PC-3 (cell line): Measurements from ENCODE around the gene PHRF1. TPM values are rescaled to one million over a fixed set of nuclear protein-coding genes. Genes with fewer than 3 reads are reported as not detected.

ENCODE experiments used
- ATAC-seq: fragments of 200-7000 bp; cut with Tn5 transposase; 2 replicates; pipeline ENCODE4 v1.9.1; 2020; ENCODE audit warnings: mild to moderate bottlenecking, moderate library complexity
- BruUV-seq: library from RNA; stranded (reverse); fragments of 400-500 nt; replicated peaks from 2 replicates; lab custom pipeline; 2021; lab: Mats Ljungman, UMichigan
- CTCF ChIA-PET: fragments of 300-600 bp; sonication (Branson Sonifier 250); formaldehyde crosslinking; loops from one replicate; lab custom pipeline; 2022; ENCODE audit warnings: antibody characterized with exemption; lab: Charles Lee
- POLR2A ChIA-PET: fragments of 300-600 bp; sonication (Branson Sonifier 250); formaldehyde crosslinking; loops from one replicate; lab custom pipeline; 2022; ENCODE audit warnings: antibody characterized with exemption; ENCODE audit not compliant: unreplicated experiment; lab: Charles Lee
- DNase-seq: peaks from one replicate; pipeline ENCODE4 v3.0.0-alpha.2; 2015
- H2AFZ ChIP-seq: fragments of 300-600 bp; sonication (generic); 2 replicates; pipeline ENCODE4 v1.6.0; 2016; ENCODE audit warnings: antibody characterized with exemption, low read length
- H3F3A ChIP-seq: fragments of 300-600 bp; sonication (generic); one replicate; pipeline ENCODE4 v1.6.0; 2017; ENCODE audit warnings: antibody characterized with exemption, low read length, control low read depth, mild to moderate bottlenecking; ENCODE audit not compliant: unreplicated experiment
- H3K27ac ChIP-seq: fragments of 300-600 bp; sonication (generic); 2 replicates; pipeline ENCODE4 v1.5.1; 2016; ENCODE audit warnings: mild to moderate bottlenecking, low read length
- H3K27me3 ChIP-seq: fragments of 300-600 bp; sonication (generic); 2 replicates; pipeline ENCODE4 v1.6.1; 2016; ENCODE audit warnings: low read length, mixed read lengths
- H3K36me3 ChIP-seq: fragments of 300-600 bp; sonication (generic); 2 replicates; pipeline ENCODE4 v1.6.1; 2016; ENCODE audit warnings: low read depth, mixed run types, low read length, mixed read lengths
- H3K4me1 ChIP-seq: fragments of 300-600 bp; sonication (generic); 2 replicates; pipeline ENCODE4 v1.5.1; 2016; ENCODE audit warnings: low read length; ENCODE audit not compliant: insufficient read depth
- H3K4me2 ChIP-seq: fragments of 300-600 bp; sonication (generic); 2 replicates; pipeline ENCODE4 v1.6.0; 2016; ENCODE audit warnings: low read length
- H3K4me3 ChIP-seq: fragments of 300-600 bp; sonication (generic); 2 replicates; pipeline ENCODE4 v1.5.1; 2016; ENCODE audit warnings: mild to moderate bottlenecking, low read length, mixed read lengths
- H3K79me2 ChIP-seq: fragments of 300-600 bp; sonication (generic); 2 replicates; pipeline ENCODE4 v1.6.1; 2017; ENCODE audit warnings: low read length, mixed read lengths
- H3K9ac ChIP-seq: fragments of 300-600 bp; sonication (generic); 2 replicates; pipeline ENCODE4 v1.6.0; 2016; ENCODE audit warnings: mild to moderate bottlenecking, low read length
- H3K9me2 ChIP-seq: fragments of 300-600 bp; sonication (generic); replicated peaks from 2 replicates; pipeline ENCODE4 v1.6.1; 2016; ENCODE audit warnings: mixed run types, low read length, mixed read lengths
- H3K9me3 ChIP-seq: fragments of 300-600 bp; sonication (generic); 2 replicates; pipeline ENCODE4 v1.6.1; 2016; ENCODE audit warnings: low read length, mixed read lengths
- H4K20me1 ChIP-seq: fragments of 300-600 bp; sonication (generic); 2 replicates; pipeline ENCODE4 v1.6.1; 2016; ENCODE audit warnings: low read length, mixed read lengths
- CTCF ChIP-seq: fragments of 300-600 bp; sonication (generic); conservative IDR thresholded peaks from 2 replicates; pipeline ENCODE4 v1.5.1; 2017; ENCODE audit warnings: antibody characterized with exemption, low read depth, mild to moderate bottlenecking, low read length
- EZH2 ChIP-seq: fragments of 300-600 bp; sonication (generic); IDR thresholded peaks from one replicate; pipeline ENCODE4 v1.6.1; 2017; ENCODE audit warnings: antibody characterized with exemption, mild to moderate bottlenecking, low read length; ENCODE audit not compliant: unreplicated experiment
- EZH2phosphoT487 ChIP-seq: fragments of 300-600 bp; sonication (generic); IDR thresholded peaks from 2 replicates; pipeline ENCODE4 v1.6.1; 2018; ENCODE audit warnings: mild to moderate bottlenecking, antibody characterized with exemption, low read length, borderline replicate concordance
- intact Hi-C: fragments of 100-400 bp; cut with micrococcal nuclease; formaldehyde crosslinking; loops from 2 replicates; pipeline ENCODE4 v1.9.0; 2023
- total RNA-seq: library from RNA; depleted of rRNA; stranded (reverse); fragments of >200 nt; gene quantifications from 2 replicates; pipeline ENCODE4 v1.2.3, GENCODE V29; 2014

PHRF1 gene
- total RNA-seq, 1 experiment from 2014 or later, result 41.4 TPM

DNA sequence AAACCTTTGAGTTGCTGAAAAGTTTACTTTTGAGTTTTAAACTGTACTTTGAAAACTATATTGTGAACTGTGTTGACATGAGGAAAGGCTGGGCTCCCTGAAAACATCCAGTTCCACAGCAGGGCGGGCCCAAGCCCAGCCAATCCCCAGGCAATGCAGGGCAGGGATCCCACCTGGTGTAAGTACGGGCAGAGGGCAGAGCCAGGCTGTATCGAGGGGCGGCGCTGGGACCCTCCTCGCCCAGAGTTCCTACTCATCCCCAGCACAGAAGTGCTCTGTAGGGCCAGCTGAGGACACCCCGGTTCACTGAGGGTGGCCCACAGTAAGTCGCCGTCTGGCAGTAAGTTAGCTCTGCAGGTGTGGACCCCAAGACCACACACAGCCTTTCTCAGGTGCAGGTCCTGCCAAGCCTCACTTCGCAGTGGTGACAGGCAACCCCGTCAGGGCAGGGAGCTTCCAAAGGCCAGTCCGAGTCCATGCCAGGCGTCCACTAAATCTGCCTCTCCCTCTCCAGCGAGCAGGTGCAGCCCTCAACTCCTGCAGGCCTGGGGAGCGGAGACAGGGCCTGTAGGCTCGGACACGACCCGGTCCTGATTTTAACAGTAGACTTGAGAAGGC lies 9.2 kb upstream of the PHRF1 start:
- Histone ChIP-seq H3K4me1 (peaks cover 26% of the 10 kb centered on the region), H3K36me3 (no peaks in the 10 kb centered on the region), H3K9ac (peak overlapping the region; percentile 65; the same call in 1 of the 2 replicates), H3K9me2 (no peaks in the 10 kb centered on the region), H3K4me2 (peak overlapping the region; percentile 88), H3K27ac (no peak overlapping the region), H3F3A (no peaks in the 10 kb centered on the region), H4K20me1 (0 out of 2 replicates have a peak, but pooled peaks cover 5% of the 10 kb centered on the region), H2AFZ (no peak overlapping the region), H3K27me3 (no peaks in the 10 kb centered on the region), H3K9me3 (no peaks in the 10 kb centered on the region), H3K79me2 (peaks cover 41% of the 10 kb centered on the region), H3K4me3 (peak overlapping the region; percentile 80)
- ChIA-PET CTCF (no interaction called here), POLR2A (interaction anchor here (0.5 kb wide), 1 partner anchor 271 kb away, joined by 4 read pairs; no protein-coding TSS in a partner anchor)
- DNase-seq (no peak), ATAC-seq (no peak)
- intact Hi-C loops, result loop anchor here (10.0 kb wide), 1 partner anchor 48 kb away; the partner anchor contains the start of gene IRF7
- no TSS peak for BruUV-seq
- TF ChIP-seq EZH2 (no peak), EZH2phosphoT487 (no peak), CTCF (no peak)

DNA sequence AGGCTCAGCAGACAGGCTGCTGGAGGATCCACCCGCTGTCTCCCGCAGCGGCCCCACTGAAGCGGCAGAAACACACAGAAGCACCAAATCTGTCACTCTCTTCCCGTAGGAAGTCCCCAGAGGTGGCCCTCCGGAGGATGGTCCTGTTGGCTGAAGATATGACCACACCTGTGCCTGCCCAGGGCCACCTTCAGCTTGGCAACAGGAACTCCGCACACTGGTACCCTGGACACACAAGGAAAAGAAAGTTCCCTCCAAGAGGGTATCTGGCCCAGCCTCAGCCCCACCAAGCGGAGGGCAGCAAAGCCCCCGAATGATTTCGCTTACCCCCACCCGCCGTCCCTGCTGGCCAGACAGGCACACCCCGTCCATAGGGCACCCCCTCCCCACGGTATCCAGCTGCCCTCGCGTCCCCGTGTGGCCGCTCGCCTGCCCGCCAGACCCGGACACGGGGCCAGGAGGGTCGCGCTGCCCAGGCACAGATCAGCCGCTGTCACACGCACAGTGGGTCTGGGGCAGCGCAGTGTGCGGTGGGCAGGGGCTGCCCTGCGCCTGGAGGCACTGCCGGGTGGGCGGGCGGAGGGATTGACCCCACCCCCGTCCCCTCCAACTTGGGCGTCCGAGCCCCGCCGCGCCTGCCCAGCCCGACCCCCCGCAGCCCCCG lies 8.5 kb upstream of the PHRF1 start:
- Histone ChIP-seq H3K4me3 (peak overlapping the region; percentile 80), H4K20me1 (0 out of 2 replicates have a peak, but pooled peaks cover 5% of the 10 kb centered on the region), H3F3A (no peaks in the 10 kb centered on the region), H3K27ac (no peak overlapping the region), H3K79me2 (peaks cover 35% of the 10 kb centered on the region), H3K36me3 (no peaks in the 10 kb centered on the region), H3K9me3 (no peaks in the 10 kb centered on the region), H3K4me2 (peak overlapping the region; percentile 88), H3K9ac (peak overlapping the region; percentile 65), H3K27me3 (no peaks in the 10 kb centered on the region), H2AFZ (peak overlapping the region; percentile 11; the same call in 1 of the 2 replicates), H3K9me2 (no peaks in the 10 kb centered on the region), H3K4me1 (peaks cover 24% of the 10 kb centered on the region; the same call in 1 of the 2 replicates)
- BruUV-seq, result TSS peak; percentile 43
- TF ChIP-seq EZH2 (no peak), CTCF (no peak), EZH2phosphoT487 (no peak)
- DNase-seq (no peak), ATAC-seq (peak; percentile 19)
- intact Hi-C loops, result loop anchor here (10.0 kb wide), 1 partner anchor 47 kb away; the partner anchor contains the start of gene IRF7
- CTCF ChIA-PET, result no interaction called here
- POLR2A ChIA-PET, result interaction anchor here (0.5 kb wide), 1 partner anchor 13 kb away, joined by 5 read pairs; no protein-coding TSS in a partner anchor
